H9 (cell line): ENCODE results near the gene NCAM2. TPM values are rescaled to one million over a fixed set of nuclear protein-coding genes. Genes with fewer than 3 reads are reported as not detected.

Experiments used
- DNase-seq: peaks from one replicate; pipeline ENCODE4 v3.0.0-alpha.2; 2017
- H2AFZ ChIP-seq: one replicate; pipeline ENCODE4 v1.6.1; 2013; ENCODE audit warnings: mild to moderate bottlenecking, low read length, control low read depth, moderate library complexity
- H2AK5ac ChIP-seq: 2 replicates; pipeline ENCODE4 v1.6.1; 2013; ENCODE audit warnings: low read length, control low read depth, mixed read lengths; ENCODE audit not compliant: insufficient read length
- H2BK120ac ChIP-seq: one replicate; pipeline ENCODE4 v1.6.1; 2013; ENCODE audit warnings: low read depth, mild to moderate bottlenecking, low read length, control low read depth, inconsistent platforms; ENCODE audit not compliant: poor library complexity, severe bottlenecking
- H2BK12ac ChIP-seq: 2 replicates; pipeline ENCODE4 v1.6.1; 2013; ENCODE audit warnings: low read length, control low read depth, mixed read lengths, low read depth; ENCODE audit not compliant: insufficient read length
- H2BK15ac ChIP-seq: 2 replicates; pipeline ENCODE4 v1.6.1; 2013; ENCODE audit warnings: low read depth, low read length, control low read depth
- H2BK20ac ChIP-seq: one replicate; pipeline ENCODE4 v1.6.1; 2013; ENCODE audit warnings: low read depth, mild to moderate bottlenecking, low read length, control low read depth, inconsistent platforms; ENCODE audit not compliant: poor library complexity, severe bottlenecking
- H2BK5ac ChIP-seq: 2 replicates; pipeline ENCODE4 v1.6.1; 2013; ENCODE audit warnings: low read length, control low read depth, mixed read lengths; ENCODE audit not compliant: insufficient read length
- H3K14ac ChIP-seq: 2 replicates; pipeline ENCODE4 v1.6.1; 2013; ENCODE audit warnings: low read length, control low read depth; ENCODE audit not compliant: insufficient read depth
- H3K18ac ChIP-seq: 2 replicates; pipeline ENCODE4 v1.6.1; 2013; ENCODE audit warnings: low read depth, mild to moderate bottlenecking, mixed read lengths, low read length, control low read depth; ENCODE audit not compliant: insufficient read length
- H3K23ac ChIP-seq: 2 replicates; pipeline ENCODE4 v1.6.1; 2013; ENCODE audit warnings: low read length, control low read depth, mixed read lengths, low read depth; ENCODE audit not compliant: insufficient read length
- H3K23me2 ChIP-seq: 2 replicates; pipeline ENCODE4 v1.6.1; 2013; ENCODE audit warnings: low read depth, mild to moderate bottlenecking, mixed read lengths, low read length, control low read depth; ENCODE audit not compliant: insufficient read length, poor library complexity, severe bottlenecking
- H3K27ac ChIP-seq: 2 replicates; pipeline ENCODE4 v1.5.1; 2013; ENCODE audit warnings: low read length, control low read depth, mixed read lengths, low read depth; ENCODE audit not compliant: insufficient read length
- H3K27me3 ChIP-seq: 2 replicates; pipeline ENCODE4 v1.6.1; 2013; ENCODE audit warnings: low read length, control low read depth, inconsistent platforms; ENCODE audit not compliant: insufficient read depth
- H3K4ac ChIP-seq: 2 replicates; pipeline ENCODE4 v1.6.1; 2013; ENCODE audit warnings: low read depth, mild to moderate bottlenecking, control low read depth, inconsistent platforms, low read length, moderate library complexity
- H3K4me1 ChIP-seq: 2 replicates; pipeline ENCODE4 v1.6.1; 2013; ENCODE audit warnings: low read length, control low read depth, inconsistent platforms; ENCODE audit not compliant: insufficient read depth
- H3K4me2 ChIP-seq: 2 replicates; pipeline ENCODE4 v1.6.1; 2013; ENCODE audit warnings: low read length, control low read depth, mixed read lengths; ENCODE audit not compliant: insufficient read length, insufficient read depth
- H3K56ac ChIP-seq: 2 replicates; pipeline ENCODE4 v1.6.1; 2013; ENCODE audit warnings: low read depth, mild to moderate bottlenecking, mixed read lengths, low read length, control low read depth; ENCODE audit not compliant: insufficient read length
- H3K79me1 ChIP-seq: 2 replicates; pipeline ENCODE4 v1.6.1; 2013; ENCODE audit warnings: low read depth, mild to moderate bottlenecking, moderate library complexity, low read length, control low read depth, inconsistent platforms; ENCODE audit not compliant: insufficient read depth, poor library complexity, severe bottlenecking
- H3K79me2 ChIP-seq: 2 replicates; pipeline ENCODE4 v1.6.1; 2013; ENCODE audit warnings: low read length, control low read depth, inconsistent platforms; ENCODE audit not compliant: insufficient read depth
- H3K9ac ChIP-seq: 2 replicates; pipeline ENCODE4 v1.6.1; 2013; ENCODE audit warnings: low read length, control low read depth, mixed read lengths; ENCODE audit not compliant: insufficient read length; ENCODE audit errors: extremely low read depth
- H3K9me3 ChIP-seq: one replicate; pipeline ENCODE4 v1.6.1; 2013; ENCODE audit warnings: low read depth, low read length, inconsistent platforms; ENCODE audit not compliant: control insufficient read depth
- H3T11ph ChIP-seq: one replicate; pipeline ENCODE4 v1.6.1; 2013; ENCODE audit warnings: mild to moderate bottlenecking, low read length, control low read depth, inconsistent platforms
- H4K20me1 ChIP-seq: one replicate; pipeline ENCODE4 v1.6.1; 2013; ENCODE audit not compliant: control insufficient read depth, insufficient read length, insufficient read depth
- H4K5ac ChIP-seq: 2 replicates; pipeline ENCODE4 v1.6.1; 2013; ENCODE audit warnings: low read depth, mild to moderate bottlenecking, mixed read lengths, low read length, control low read depth; ENCODE audit not compliant: insufficient read length
- H4K8ac ChIP-seq: replicated peaks from 2 replicates; pipeline ENCODE4 v1.6.1; 2013; ENCODE audit warnings: low read length, control low read depth, mixed read lengths, low read depth; ENCODE audit not compliant: insufficient read length
- H4K91ac ChIP-seq: 2 replicates; pipeline ENCODE4 v1.6.1; 2013; ENCODE audit warnings: low read depth, mild to moderate bottlenecking, moderate library complexity, mixed read lengths, low read length, control low read depth; ENCODE audit not compliant: insufficient read length
- H3K27ac Mint-ChIP-seq, 3 experiments: 2 replicates in 2 of 3; 3 replicates in 1 of 3; pipeline ENCODE4 v1.8.0; 2020 to 2021; ENCODE audit warnings: mixed read lengths in 3 of 3, mild to moderate bottlenecking in 1 of 3, moderate library complexity in 1 of 3
- H3K27me3 Mint-ChIP-seq: 2 replicates; pipeline ENCODE4 v1.8.0; 2021; ENCODE audit warnings: low read depth, mild to moderate bottlenecking, moderate library complexity, mixed read lengths
- H3K36me3 Mint-ChIP-seq, 3 experiments: 2 replicates in 2 of 3; 3 replicates in 1 of 3; pipeline ENCODE4 v1.8.0; 2020 to 2021; ENCODE audit warnings: low read depth in 3 of 3, mixed read lengths in 3 of 3; ENCODE audit not compliant: insufficient read depth in 1 of 3
- H3K4me1 Mint-ChIP-seq, 2 experiments: 2 replicates each; pipeline ENCODE4 v1.8.0; 2020; ENCODE audit warnings: mixed read lengths in 2 of 2
- H3K4me3 Mint-ChIP-seq, 2 experiments: 2 replicates in 1 of 2; 3 replicates in 1 of 2; pipeline ENCODE4 v1.8.0; 2020 to 2021; ENCODE audit warnings: mild to moderate bottlenecking in 2 of 2, mixed read lengths in 2 of 2, moderate library complexity in 1 of 2
- H3K9me3 Mint-ChIP-seq, 2 experiments: 2 replicates in 1 of 2; 3 replicates in 1 of 2; pipeline ENCODE4 v1.8.0; 2020; ENCODE audit warnings: mild to moderate bottlenecking in 2 of 2, mixed read lengths in 2 of 2, moderate library complexity in 1 of 2
- WGBS: extraction: QIAGEN DNeasy Blood & Tissue Kit; methylation state at CpG from one replicate; pipeline ENCODE4 v1.1.7; 2013; ENCODE audit warnings: missing lambda C conversion rate, low lambda C conversion rate, mixed read lengths; ENCODE audit not compliant: insufficient read length; ENCODE audit errors: extremely low coverage; 5-methylcytosine and 5-hydroxymethylcytosine counted together
- total RNA-seq: library from RNA; stranded (reverse); gene quantifications from 2 replicates; pipeline ENCODE4 v1.2.1, GENCODE V29; 2021
- TF ChIP-seq, protein P1 (sequence below): fragments of 200-600 bp; sonication (generic); conservative IDR thresholded peaks from 3 replicates; pipeline ENCODE4 v1.8.0; 2021; ENCODE audit warnings: antibody characterized with exemption, mild to moderate bottlenecking

Gene NCAM2
- total RNA-seq, 1 experiment from 2014 or later = 2.2 TPM

DNA sequence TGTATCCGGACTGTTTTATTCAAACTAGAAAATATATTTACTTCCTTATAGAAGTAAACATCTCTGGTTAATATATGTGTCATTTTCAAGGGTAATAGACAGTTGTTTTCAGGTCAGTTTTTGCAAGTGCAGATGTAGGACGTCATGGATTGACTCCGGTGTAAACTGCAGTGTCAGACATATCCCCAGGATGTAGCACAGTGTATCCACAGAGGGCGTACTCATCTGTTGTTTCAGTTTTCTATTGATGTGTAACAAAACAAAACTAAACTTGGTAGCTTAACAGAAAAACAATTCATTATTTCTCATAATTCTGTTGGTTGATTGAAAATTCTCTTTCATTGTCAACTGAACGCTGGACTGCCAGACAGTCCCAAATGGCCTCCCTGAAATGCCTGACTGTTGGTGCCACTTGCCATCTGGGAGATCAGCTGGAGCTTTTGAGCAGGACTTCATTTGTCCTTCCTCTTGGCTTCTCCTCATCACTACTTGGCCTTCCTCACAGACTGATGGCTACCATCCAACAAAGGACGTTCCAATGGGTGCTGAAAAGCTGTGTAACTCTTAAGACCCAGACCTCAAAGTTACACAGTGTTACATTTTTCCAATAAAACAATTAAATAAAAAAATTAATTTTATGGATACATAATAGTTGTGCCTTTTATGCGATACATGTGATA, 181.6 kb downstream of the NCAM2 start:
- H3K79me1 ChIP-seq = no peaks in the 10 kb centered on the region
- no peak overlapping the region for H2BK20ac ChIP-seq
- H3K56ac ChIP-seq = no peak overlapping the region
- H4K5ac ChIP-seq = no peak overlapping the region
- H2BK15ac ChIP-seq = no peak overlapping the region
- no peak overlapping the region for H2AK5ac ChIP-seq
- H3K9me3 ChIP-seq = no peaks in the 10 kb centered on the region
- Mint-ChIP-seq H3K27me3 (no peaks in the 10 kb centered on the region), H3K4me1 (no peaks in the 10 kb centered on the region), H3K9me3 (no peaks in the 10 kb centered on the region), H3K36me3 (no peaks in the 10 kb centered on the region), H3K27ac (no peak overlapping the region), H3K4me3 (no peak overlapping the region)
- no peak overlapping the region for H3K4me2 ChIP-seq
- no peak overlapping the region for H3K4ac ChIP-seq
- H2BK5ac ChIP-seq = no peak overlapping the region
- no peak overlapping the region for H3K9ac ChIP-seq
- H3K4me1 ChIP-seq = no peaks in the 10 kb centered on the region
- H3K23me2 ChIP-seq = no peaks in the 10 kb centered on the region
- H3T11ph ChIP-seq = no peak overlapping the region
- H3K79me2 ChIP-seq = no peaks in the 10 kb centered on the region
- H2AFZ ChIP-seq = no peak overlapping the region
- TF ChIP-seq, protein P1, sequence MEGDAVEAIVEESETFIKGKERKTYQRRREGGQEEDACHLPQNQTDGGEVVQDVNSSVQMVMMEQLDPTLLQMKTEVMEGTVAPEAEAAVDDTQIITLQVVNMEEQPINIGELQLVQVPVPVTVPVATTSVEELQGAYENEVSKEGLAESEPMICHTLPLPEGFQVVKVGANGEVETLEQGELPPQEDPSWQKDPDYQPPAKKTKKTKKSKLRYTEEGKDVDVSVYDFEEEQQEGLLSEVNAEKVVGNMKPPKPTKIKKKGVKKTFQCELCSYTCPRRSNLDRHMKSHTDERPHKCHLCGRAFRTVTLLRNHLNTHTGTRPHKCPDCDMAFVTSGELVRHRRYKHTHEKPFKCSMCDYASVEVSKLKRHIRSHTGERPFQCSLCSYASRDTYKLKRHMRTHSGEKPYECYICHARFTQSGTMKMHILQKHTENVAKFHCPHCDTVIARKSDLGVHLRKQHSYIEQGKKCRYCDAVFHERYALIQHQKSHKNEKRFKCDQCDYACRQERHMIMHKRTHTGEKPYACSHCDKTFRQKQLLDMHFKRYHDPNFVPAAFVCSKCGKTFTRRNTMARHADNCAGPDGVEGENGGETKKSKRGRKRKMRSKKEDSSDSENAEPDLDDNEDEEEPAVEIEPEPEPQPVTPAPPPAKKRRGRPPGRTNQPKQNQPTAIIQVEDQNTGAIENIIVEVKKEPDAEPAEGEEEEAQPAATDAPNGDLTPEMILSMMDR = no peak
- H4K91ac ChIP-seq = no peak overlapping the region
- H3K27ac ChIP-seq = no peak overlapping the region
- DNase-seq = no peak
- H3K23ac ChIP-seq = no peak overlapping the region
- no peaks in the 10 kb centered on the region for H4K20me1 ChIP-seq
- H4K8ac ChIP-seq = no peak overlapping the region
- no peak overlapping the region for H3K18ac ChIP-seq
- H3K14ac ChIP-seq = no peak overlapping the region
- H2BK12ac ChIP-seq = no peak overlapping the region
- WGBS = no CpG with 5 or more reads among the region's 7 CpGs
- H3K27me3 ChIP-seq = no peaks in the 10 kb centered on the region
- no peak overlapping the region for H2BK120ac ChIP-seq
